Neural progenitor cell (in vitro differentiated cells): Measurements from ENCODE around the gene PRUNE2. TPM values are rescaled to one million over a fixed set of nuclear protein-coding genes. Genes with fewer than 3 reads are reported as not detected.

Source experiments
- DNase-seq: peaks from one replicate; pipeline ENCODE4 v3.0.0-alpha.2; 2016; ENCODE audit warnings: low spot score
- H2AFZ ChIP-seq: fragments of 200-600 bp; sonication (generic); replicated peaks from 2 replicates; pipeline ENCODE4 v1.6.1; 2016; ENCODE audit warnings: antibody characterized with exemption
- H3F3A ChIP-seq: fragments of 200-600 bp; sonication (generic); 2 replicates; pipeline ENCODE4 v1.6.1; 2016; ENCODE audit warnings: antibody characterized with exemption, low read depth
- H3K27ac ChIP-seq: fragments of 200-600 bp; sonication (generic); 2 replicates; pipeline ENCODE4 v1.5.1; 2016; ENCODE audit warnings: mild to moderate bottlenecking
- H3K27me3 ChIP-seq: fragments of 200-600 bp; sonication (generic); 2 replicates; pipeline ENCODE4 v1.6.1; 2016; ENCODE audit warnings: mild to moderate bottlenecking, moderate library complexity
- H3K36me3 ChIP-seq: fragments of 200-600 bp; sonication (generic); 2 replicates; pipeline ENCODE4 v1.5.1; 2016
- H3K4me1 ChIP-seq: fragments of 200-600 bp; sonication (generic); 2 replicates; pipeline ENCODE4 v1.6.1; 2016; ENCODE audit warnings: mixed run types
- H3K4me2 ChIP-seq: fragments of 200-600 bp; sonication (generic); 2 replicates; pipeline ENCODE4 v1.6.1; 2016
- H3K4me3 ChIP-seq: fragments of 200-600 bp; sonication (generic); 2 replicates; pipeline ENCODE4 v1.5.1; 2016
- H3K79me2 ChIP-seq: fragments of 200-600 bp; sonication (generic); 2 replicates; pipeline ENCODE4 v1.6.1; 2016; ENCODE audit warnings: low read depth
- H3K9ac ChIP-seq: fragments of 200-600 bp; sonication (generic); 2 replicates; pipeline ENCODE4 v1.6.1; 2016
- H3K9me3 ChIP-seq: fragments of 200-600 bp; sonication (generic); 2 replicates; pipeline ENCODE4 v1.5.1; 2016; ENCODE audit warnings: low read depth
- H4K20me1 ChIP-seq: fragments of 200-600 bp; sonication (generic); 2 replicates; pipeline ENCODE4 v1.6.1; 2016; ENCODE audit warnings: low read depth
- H3K27ac Mint-ChIP-seq: 3 replicates; pipeline ENCODE4 v1.8.0; 2021; ENCODE audit warnings: mixed read lengths
- H3K27me3 Mint-ChIP-seq: 2 replicates; pipeline ENCODE4 v1.8.0; 2022; ENCODE audit warnings: low read depth, mild to moderate bottlenecking, inconsistent platforms, moderate library complexity, mixed read lengths; ENCODE audit not compliant: insufficient read depth
- H3K36me3 Mint-ChIP-seq: 3 replicates; pipeline ENCODE4 v1.8.0; 2021; ENCODE audit warnings: mixed read lengths
- H3K4me1 Mint-ChIP-seq: 3 replicates; pipeline ENCODE4 v1.8.0; 2021; ENCODE audit warnings: mixed read lengths
- H3K4me3 Mint-ChIP-seq: 3 replicates; pipeline ENCODE4 v1.8.0; 2021; ENCODE audit warnings: mild to moderate bottlenecking, moderate library complexity, mixed read lengths
- H3K9me3 Mint-ChIP-seq: 3 replicates; pipeline ENCODE4 v1.8.0; 2020; ENCODE audit warnings: mixed read lengths
- EZH2 ChIP-seq: fragments of 200-600 bp; sonication (generic); IDR thresholded peaks from 2 replicates; pipeline ENCODE4 v1.6.1; 2017; ENCODE audit warnings: antibody characterized with exemption, mild to moderate bottlenecking, moderate library complexity
- EZH2phosphoT487 ChIP-seq: fragments of 200-600 bp; sonication (generic); IDR thresholded peaks from 2 replicates; pipeline ENCODE4 v1.6.1; 2017; ENCODE audit warnings: antibody characterized with exemption
- total RNA-seq: library from RNA; depleted of rRNA; stranded (reverse); fragments of >200 nt; gene quantifications from 2 replicates; pipeline ENCODE4 v1.2.3, GENCODE V29; 2015; ENCODE audit warnings: low replicate concordance
- TF ChIP-seq, protein P1 (sequence below): fragments of 200-600 bp; sonication (generic); IDR thresholded peaks from 2 replicates; pipeline ENCODE4 v1.5.1; 2017; ENCODE audit warnings: antibody characterized with exemption, mild to moderate bottlenecking

The PRUNE2 gene
- total RNA-seq, 1 donor from 2014 or later: 28.2 TPM

DNA sequence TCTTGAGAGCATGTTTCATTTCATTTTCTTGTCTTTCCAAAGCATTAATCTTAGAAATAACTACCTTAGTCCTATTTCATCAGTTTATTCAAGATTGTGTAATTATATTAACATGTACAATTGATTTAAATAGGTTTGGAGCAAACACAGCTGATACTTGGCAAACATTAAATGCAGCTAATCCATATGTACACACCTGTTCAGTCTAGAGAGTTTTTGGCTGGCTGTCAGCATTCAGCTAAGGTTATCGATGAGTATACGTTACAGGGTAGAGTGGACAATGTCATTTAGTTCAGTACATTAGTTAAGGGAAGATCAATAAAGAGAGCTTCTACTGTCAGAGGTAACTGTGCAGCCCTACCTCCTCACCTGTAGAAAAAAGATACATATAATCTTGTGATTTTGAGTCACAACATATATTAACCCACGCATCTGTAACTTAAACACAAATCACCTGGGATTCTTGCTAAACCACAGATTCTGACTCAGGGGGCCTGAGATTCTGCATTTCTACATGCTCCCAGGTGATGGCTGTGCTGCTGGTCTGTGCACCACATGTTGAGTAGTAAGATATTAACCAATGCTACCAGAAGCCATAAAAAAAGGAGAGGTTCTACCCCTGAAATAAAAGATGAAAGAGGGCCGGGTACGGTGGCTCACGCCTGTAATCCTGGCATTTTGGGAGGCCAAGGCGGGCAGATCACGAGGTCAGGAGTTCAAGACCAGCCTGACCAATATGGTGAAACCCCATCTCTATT lies 175.8 kb downstream of the PRUNE2 start:
- H3K9me3 ChIP-seq: no peaks in the 10 kb centered on the region
- no peak overlapping the region for H3K4me3 ChIP-seq
- H3K79me2 ChIP-seq: no peaks in the 10 kb centered on the region
- Mint-ChIP-seq H3K27ac (no peak overlapping the region), H3K36me3 (no peaks in the 10 kb centered on the region), H3K27me3 (no peaks in the 10 kb centered on the region), H3K9me3 (no peaks in the 10 kb centered on the region), H3K4me3 (no peak overlapping the region), H3K4me1 (peaks cover 11% of the 10 kb centered on the region)
- H3K4me1 ChIP-seq: peaks cover 2% of the 10 kb centered on the region
- no peaks in the 10 kb centered on the region for H3K36me3 ChIP-seq
- TF ChIP-seq EZH2phosphoT487: no peak
- no peak for TF ChIP-seq EZH2
- TF ChIP-seq, protein P1, sequence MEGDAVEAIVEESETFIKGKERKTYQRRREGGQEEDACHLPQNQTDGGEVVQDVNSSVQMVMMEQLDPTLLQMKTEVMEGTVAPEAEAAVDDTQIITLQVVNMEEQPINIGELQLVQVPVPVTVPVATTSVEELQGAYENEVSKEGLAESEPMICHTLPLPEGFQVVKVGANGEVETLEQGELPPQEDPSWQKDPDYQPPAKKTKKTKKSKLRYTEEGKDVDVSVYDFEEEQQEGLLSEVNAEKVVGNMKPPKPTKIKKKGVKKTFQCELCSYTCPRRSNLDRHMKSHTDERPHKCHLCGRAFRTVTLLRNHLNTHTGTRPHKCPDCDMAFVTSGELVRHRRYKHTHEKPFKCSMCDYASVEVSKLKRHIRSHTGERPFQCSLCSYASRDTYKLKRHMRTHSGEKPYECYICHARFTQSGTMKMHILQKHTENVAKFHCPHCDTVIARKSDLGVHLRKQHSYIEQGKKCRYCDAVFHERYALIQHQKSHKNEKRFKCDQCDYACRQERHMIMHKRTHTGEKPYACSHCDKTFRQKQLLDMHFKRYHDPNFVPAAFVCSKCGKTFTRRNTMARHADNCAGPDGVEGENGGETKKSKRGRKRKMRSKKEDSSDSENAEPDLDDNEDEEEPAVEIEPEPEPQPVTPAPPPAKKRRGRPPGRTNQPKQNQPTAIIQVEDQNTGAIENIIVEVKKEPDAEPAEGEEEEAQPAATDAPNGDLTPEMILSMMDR: no peak
- no peaks in the 10 kb centered on the region for H3K27me3 ChIP-seq
- H3K9ac ChIP-seq: no peak overlapping the region
- no peak for DNase-seq
- H3K27ac ChIP-seq: no peak overlapping the region
- no peaks in the 10 kb centered on the region for H4K20me1 ChIP-seq
- H2AFZ ChIP-seq: no peak overlapping the region
- no peaks in the 10 kb centered on the region for H3F3A ChIP-seq
- no peak overlapping the region for H3K4me2 ChIP-seq

DNA sequence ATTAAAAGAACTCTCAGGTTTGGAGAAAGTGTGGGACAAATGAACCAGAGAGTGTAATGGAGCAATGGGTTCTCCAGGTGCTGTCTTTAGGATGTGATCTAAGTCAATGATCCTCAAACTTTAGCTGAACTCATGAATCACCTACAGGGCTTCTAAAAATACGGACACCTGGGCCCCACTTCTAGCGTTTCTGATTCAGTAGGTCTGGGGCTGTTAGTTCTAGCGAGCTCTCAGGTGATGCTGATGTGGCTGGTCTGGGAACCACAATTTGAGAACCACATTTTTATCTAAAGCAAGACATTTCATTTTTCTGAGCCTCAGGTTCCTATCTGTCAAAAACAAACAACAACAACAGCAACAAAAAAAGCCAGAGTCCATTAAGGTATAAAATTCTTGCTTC lies 176.8 kb downstream of the PRUNE2 start:
- H3K9me3 Mint-ChIP-seq: no peaks in the 10 kb centered on the region
- TF ChIP-seq, protein P1: no peak
- TF ChIP-seq EZH2 (no peak), EZH2phosphoT487 (no peak)

DNA sequence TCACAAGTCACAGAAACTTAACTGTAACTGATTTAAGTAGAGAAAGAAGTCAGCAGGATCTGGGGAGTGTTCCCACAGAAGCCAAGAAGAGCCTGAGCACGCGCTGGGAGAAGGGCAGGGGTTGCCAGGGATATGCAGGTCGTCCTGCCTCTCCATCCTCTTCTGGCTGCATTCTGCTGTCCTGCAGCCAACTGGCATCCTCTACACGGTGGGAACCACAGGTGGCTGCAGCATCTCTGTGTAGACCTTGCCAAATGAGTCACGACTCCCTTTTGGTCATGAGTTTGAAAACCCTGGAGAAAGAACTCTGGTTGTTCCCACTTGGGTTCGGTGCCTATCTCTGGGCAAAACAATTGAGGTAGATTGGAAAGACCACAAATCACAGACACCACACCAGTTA lies 180.0 kb downstream of the PRUNE2 start:
- no peaks in the 10 kb centered on the region for H3K36me3 ChIP-seq
- H2AFZ ChIP-seq: peak overlapping the region; percentile 57
- no peak overlapping the region for H3K27ac ChIP-seq
- no peak overlapping the region for H3K9ac ChIP-seq
- H3K27me3 Mint-ChIP-seq: no peaks in the 10 kb centered on the region
- H3K4me1 ChIP-seq: peaks cover 2% of the 10 kb centered on the region
- no peak overlapping the region for H3K4me2 ChIP-seq
- no peaks in the 10 kb centered on the region for H3K27me3 ChIP-seq
- peaks cover 11% of the 10 kb centered on the region for H3K4me1 Mint-ChIP-seq
- no peaks in the 10 kb centered on the region for H3K9me3 Mint-ChIP-seq
- no peak for TF ChIP-seq EZH2
- H4K20me1 ChIP-seq: no peaks in the 10 kb centered on the region
- no peak overlapping the region for H3K4me3 ChIP-seq
- H3K79me2 ChIP-seq: no peaks in the 10 kb centered on the region
- no peak overlapping the region for H3K4me3 Mint-ChIP-seq
- H3K9me3 ChIP-seq: no peaks in the 10 kb centered on the region
- no peak for DNase-seq
- H3K36me3 Mint-ChIP-seq: no peaks in the 10 kb centered on the region
- no peak overlapping the region for H3K27ac Mint-ChIP-seq
- no peaks in the 10 kb centered on the region for H3F3A ChIP-seq

More for the DNA sequence above, 176.8 kb downstream of the PRUNE2 start:
- Histone ChIP-seq H3K27me3 (no peaks in the 10 kb centered on the region), H3K4me1 (peaks cover 2% of the 10 kb centered on the region), H3K4me3 (no peak overlapping the region), H3K4me2 (no peak overlapping the region), H3K27ac (no peak overlapping the region), H3K36me3 (no peaks in the 10 kb centered on the region), H3K9me3 (no peaks in the 10 kb centered on the region), H2AFZ (no peak overlapping the region), H4K20me1 (no peaks in the 10 kb centered on the region), H3K9ac (no peak overlapping the region), H3K79me2 (no peaks in the 10 kb centered on the region), H3F3A (no peaks in the 10 kb centered on the region)
- Mint-ChIP-seq H3K4me3 (no peak overlapping the region), H3K4me1 (peaks cover 11% of the 10 kb centered on the region), H3K27me3 (no peaks in the 10 kb centered on the region), H3K27ac (no peak overlapping the region), H3K36me3 (no peaks in the 10 kb centered on the region)
- no peak for DNase-seq

DNA sequence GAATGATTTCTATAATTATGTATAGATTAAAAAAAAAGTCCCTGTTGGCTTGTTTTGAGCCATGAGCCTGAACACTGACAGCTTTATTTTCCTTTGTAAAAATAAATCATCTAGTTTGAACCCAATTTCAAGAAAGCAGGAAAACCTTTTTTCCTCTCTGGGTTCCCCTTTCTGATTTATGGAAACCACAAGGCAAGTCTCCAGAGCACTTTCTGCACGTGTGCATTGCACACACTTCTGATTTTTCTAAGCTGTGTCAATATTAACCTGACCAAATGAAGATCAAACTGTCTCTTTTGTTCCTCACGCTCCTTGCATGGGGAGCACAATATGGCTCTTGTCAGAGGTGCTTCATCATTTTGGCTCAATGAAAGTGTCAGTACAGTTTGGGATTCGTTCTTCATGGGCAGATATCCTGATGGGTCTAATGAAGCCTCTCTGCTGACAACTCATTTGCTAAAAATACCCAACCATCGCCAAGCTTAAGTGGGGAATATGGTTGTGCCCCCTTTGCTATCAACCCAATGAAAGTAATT lies 180.8 kb downstream of the PRUNE2 start:
- no peak for TF ChIP-seq EZH2
- TF ChIP-seq, protein P1: no peak
- no peak for TF ChIP-seq EZH2phosphoT487
- H3K4me3 Mint-ChIP-seq: no peak overlapping the region
- H3K9ac ChIP-seq: no peak overlapping the region
- peaks cover 11% of the 10 kb centered on the region for H3K4me1 Mint-ChIP-seq
- no peak overlapping the region for H3K4me2 ChIP-seq
- DNase-seq: no peak
- H2AFZ ChIP-seq: no peak overlapping the region
- H3K9me3 Mint-ChIP-seq: no peaks in the 10 kb centered on the region
- no peaks in the 10 kb centered on the region for H3K36me3 ChIP-seq
- H3K4me3 ChIP-seq: no peak overlapping the region
- no peaks in the 10 kb centered on the region for H3K9me3 ChIP-seq
- no peaks in the 10 kb centered on the region for H3K79me2 ChIP-seq
- no peaks in the 10 kb centered on the region for H3K27me3 ChIP-seq
- H4K20me1 ChIP-seq: no peaks in the 10 kb centered on the region
- no peak overlapping the region for H3K27ac Mint-ChIP-seq
- H3K4me1 ChIP-seq: peaks cover 2% of the 10 kb centered on the region
- H3K27me3 Mint-ChIP-seq: peaks cover 2% of the 10 kb centered on the region
- no peak overlapping the region for H3K27ac ChIP-seq
- no peaks in the 10 kb centered on the region for H3K36me3 Mint-ChIP-seq
- no peaks in the 10 kb centered on the region for H3F3A ChIP-seq
